ENCODE results near the gene STIM1. TPM values are rescaled to one million over a fixed set of nuclear protein-coding genes. Genes with fewer than 3 reads are reported as not detected.
A peak's percentile ranks its signal among the peaks of the same experiment; 100 is the strongest.

STIM1 gene
- 9.6 TPM for total RNA-seq (ENCODE audit: unreplicated experiment)
- long read RNA-seq = 0 reads

DNA sequence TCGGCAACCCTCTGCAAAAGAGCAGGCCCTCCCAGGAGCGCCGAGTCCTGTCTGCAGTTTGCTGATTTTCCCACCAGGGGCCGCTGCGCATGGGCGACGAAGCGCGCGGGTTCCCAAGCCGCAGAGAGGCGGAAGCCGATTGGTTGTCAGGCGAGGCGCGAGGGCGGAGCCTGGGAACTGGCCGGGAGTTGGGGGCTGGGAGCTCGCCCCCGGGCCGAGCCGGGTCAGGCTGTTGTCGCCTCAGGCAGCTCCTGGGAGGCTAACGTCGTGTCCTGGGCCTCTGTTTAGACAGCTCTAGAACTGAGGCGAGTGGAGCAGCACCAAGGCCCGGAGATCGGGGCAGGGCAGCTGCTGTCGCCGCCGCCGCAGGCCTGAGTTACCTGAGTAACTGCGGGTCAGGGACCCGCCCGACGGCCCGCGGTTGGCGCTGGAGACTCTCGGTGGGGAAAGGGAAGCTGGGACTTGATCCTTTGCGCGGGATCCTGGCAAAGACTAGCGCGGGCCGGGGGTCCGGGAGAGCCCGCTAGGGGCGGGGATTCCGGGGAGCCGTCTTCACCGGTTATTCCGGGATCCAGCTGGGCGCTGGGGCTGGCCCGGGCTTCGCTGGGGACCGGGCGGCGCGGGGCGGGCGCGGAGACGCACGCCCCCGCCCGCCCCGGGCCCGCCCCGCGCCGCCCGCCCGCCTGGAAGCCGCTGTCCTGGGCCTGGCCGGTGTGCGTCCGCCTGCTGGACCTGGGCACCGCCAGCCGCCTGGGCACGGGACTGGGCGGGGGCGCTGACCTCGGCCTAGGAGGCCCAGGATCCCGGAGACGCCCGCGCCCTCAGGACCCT lies at the start of gene STIM1:
STIM1 (plus strand) TSS at position 688 of the 831 bp plus-strand sequence. CDS start 607 bp downstream, outside the sequence.
- Mint-ChIP-seq H3K27me3 (ENCODE audit: unreplicated experiment) (peaks cover 3% of the 10 kb centered on the region), H3K36me3 (ENCODE audit: unreplicated experiment) (no peaks in the 10 kb centered on the region), H3K4me1 (ENCODE audit: low read depth, unreplicated experiment) (no peaks in the 10 kb centered on the region), H3K9me3 (ENCODE audit: unreplicated experiment) (no peaks in the 10 kb centered on the region), H3K27ac (ENCODE audit: unreplicated experiment) (no peak within 1 kb of the TSS), H3K4me3 (ENCODE audit: unreplicated experiment) (peak within 1 kb of the TSS; percentile 87)
- peak; percentile 98 for DNase-seq
- TF ChIP-seq CTCF (IDR thresholded peaks at IDR 0.05; ENCODE audit: partially characterized antibody, unreplicated experiment) = peak; percentile 99

- Mint-ChIP-seq H3K27ac (ENCODE audit: unreplicated experiment) (no peak within 1 kb of the TSS), H3K4me3 (ENCODE audit: unreplicated experiment) (peak within 1 kb of the TSS; percentile 94)
Measured at GRCh38 chr11:3807909-3808860, 47.3 kb upstream of the STIM1 start, which contains the start of gene PGAP2. TSS of gene PGAP2 (plus strand) at chr11:3808560. CDS start at chr11:3811260, 2,700 bp downstream.

GRCh38 chr11:3808861-3809623 lies 46.4 kb upstream of the STIM1 start:
- no peaks in the 10 kb centered on the region for H3K4me1 Mint-ChIP-seq (ENCODE audit: low read depth, unreplicated experiment)
- H3K27me3 Mint-ChIP-seq (ENCODE audit: unreplicated experiment) = no peaks in the 10 kb centered on the region
- TF ChIP-seq CTCF (IDR thresholded peaks at IDR 0.05; ENCODE audit: partially characterized antibody, unreplicated experiment) = no peak
- no peaks in the 10 kb centered on the region for H3K9me3 Mint-ChIP-seq (ENCODE audit: unreplicated experiment)
- peak overlapping the region; percentile 83 for H3K4me3 Mint-ChIP-seq (ENCODE audit: unreplicated experiment)
- no peak for DNase-seq
- no peak overlapping the region for H3K27ac Mint-ChIP-seq (ENCODE audit: unreplicated experiment)
- H3K36me3 Mint-ChIP-seq (ENCODE audit: unreplicated experiment) = no peaks in the 10 kb centered on the region

More at GRCh38 chr11:3807909-3808860, 47.3 kb upstream of the STIM1 start, which contains the start of gene PGAP2:
- Mint-ChIP-seq H3K36me3 (ENCODE audit: unreplicated experiment) (no peaks in the 10 kb centered on the region), H3K27me3 (ENCODE audit: unreplicated experiment) (no peaks in the 10 kb centered on the region), H3K9me3 (ENCODE audit: unreplicated experiment) (no peaks in the 10 kb centered on the region), H3K4me1 (ENCODE audit: low read depth, unreplicated experiment) (no peaks in the 10 kb centered on the region)
- peak; percentile 78 for DNase-seq
- peak; percentile 52 for TF ChIP-seq CTCF (IDR thresholded peaks at IDR 0.05; ENCODE audit: partially characterized antibody, unreplicated experiment)

- H3K4me1 Mint-ChIP-seq (ENCODE audit: low read depth, unreplicated experiment) = no peaks in the 10 kb centered on the region
- H3K9me3 Mint-ChIP-seq (ENCODE audit: unreplicated experiment) = no peaks in the 10 kb centered on the region
- DNase-seq = no peak
- no peaks in the 10 kb centered on the region for H3K27me3 Mint-ChIP-seq (ENCODE audit: unreplicated experiment)
- no peak overlapping the region for H3K27ac Mint-ChIP-seq (ENCODE audit: unreplicated experiment)
- H3K36me3 Mint-ChIP-seq (ENCODE audit: unreplicated experiment) = no peaks in the 10 kb centered on the region
- no peak overlapping the region for H3K4me3 Mint-ChIP-seq (ENCODE audit: unreplicated experiment)
- TF ChIP-seq CTCF (IDR thresholded peaks at IDR 0.05; ENCODE audit: partially characterized antibody, unreplicated experiment) = no peak
Measured at GRCh38 chr11:3809624-3809928, 45.9 kb upstream of the STIM1 start.
